Kidney (tissue), 14 donors: ENCODE results near the gene COP1. TPM values are rescaled to one million over a fixed set of nuclear protein-coding genes. Genes with fewer than 3 reads are reported as not detected.

Experiments used
- DNase-seq, 5 donors: peaks; one replicate each; pipeline ENCODE4 v3.0.0-alpha.2; 2013 to 2020
- FAIRE-seq: peaks from 2 replicates; lab custom pipeline; 2012; peaks lifted over from hg19 to GRCh38; lab: Jason Lieb, UNC
- H3K27ac ChIP-seq, 2 donors: one replicate each; pipeline ENCODE4 v1.7.0; 2013; ENCODE audit warnings: low read depth in 2 of 2, low read length in 2 of 2, inconsistent platforms in 1 of 2
- H3K27me3 ChIP-seq: one replicate; pipeline ENCODE4 v1.7.1; 2013; ENCODE audit warnings: low read length, inconsistent platforms; ENCODE audit not compliant: control insufficient read depth, insufficient read depth
- H3K36me3 ChIP-seq, 3 donors: one replicate each; pipeline versions ENCODE4 v1.7.0 to v1.7.1; 2013; ENCODE audit warnings: low read length in 3 of 3, control low read depth in 1 of 3, inconsistent platforms in 1 of 3; ENCODE audit not compliant: insufficient read depth in 3 of 3, control insufficient read depth in 2 of 3
- H3K4me1 ChIP-seq, 3 donors: one replicate each; pipeline versions ENCODE4 v1.7.0 to v1.7.1; 2013; ENCODE audit warnings: low read length in 3 of 3, inconsistent platforms in 1 of 3, low read depth in 1 of 3; ENCODE audit not compliant: control insufficient read depth in 2 of 3, insufficient read depth in 2 of 3
- H3K4me3 ChIP-seq, 3 donors: one replicate each; pipeline versions ENCODE4 v1.7.0 to v1.8.1; 2013; ENCODE audit warnings: low read length in 3 of 3, control low read depth in 1 of 3, inconsistent platforms in 1 of 3
- H3K9ac ChIP-seq, 3 donors: one replicate each; pipeline versions ENCODE4 v1.7.0 to v1.7.1; 2013; ENCODE audit warnings: low read length in 3 of 3, control low read depth in 1 of 3, inconsistent platforms in 1 of 3
- H3K9me3 ChIP-seq, 3 donors: one replicate each; pipeline versions ENCODE4 v1.7.0 to v1.7.1; 2013; ENCODE audit warnings: low read length in 3 of 3, control low read depth in 1 of 3, inconsistent platforms in 1 of 3; ENCODE audit not compliant: control insufficient read depth in 2 of 3, insufficient read depth in 1 of 3
- CTCF ChIP-seq: IDR thresholded peaks from 3 replicates; pipeline ENCODE4 v1.5.1; 2012; ENCODE audit warnings: mild to moderate bottlenecking, moderate library complexity, borderline replicate concordance; ENCODE audit not compliant: insufficient read depth; ENCODE audit errors: extremely low read depth
- intact Hi-C: fragments of 100-400 bp; cut with DNase I; formaldehyde crosslinking; loops from one replicate; pipeline ENCODE4 v1.11.1; 2022
- polyA plus RNA-seq: library from polyadenylated mRNA; stranded (reverse); fragments of 350-450 nt; fragmentation: Illumina TruSeq; extraction: RNeasy Lipid Tissue Mini Kit (QIAGEN cat#74804); gene quantifications from one replicate; pipeline ENCODE4 v1.2.3, GENCODE V29; 2014; ENCODE audit warnings: low read depth, low replicate concordance; ENCODE audit not compliant: insufficient read depth
- total RNA-seq: library from RNA; stranded (reverse); fragmentation: NEBNext Ultra II Directional; extraction: Animal tissue kit (Norgen Biotek cat#: 25700); gene quantifications from one replicate; pipeline ENCODE4 v1.2.1, GENCODE V29; 2021
- donor health status: control.
- donor health status: control.
- donor health status: control.
- donor health status: control.
- donor health status: control.
- donor health status: DM: yes; HTN: yes; CAD: no.
- donor health status: Normal renal cell carcinoma (clear cell type).

Gene COP1
- total and polyA plus RNA-seq, 2 donors from 2014 or later, result 38.3 to 40.2 TPM

DNA sequence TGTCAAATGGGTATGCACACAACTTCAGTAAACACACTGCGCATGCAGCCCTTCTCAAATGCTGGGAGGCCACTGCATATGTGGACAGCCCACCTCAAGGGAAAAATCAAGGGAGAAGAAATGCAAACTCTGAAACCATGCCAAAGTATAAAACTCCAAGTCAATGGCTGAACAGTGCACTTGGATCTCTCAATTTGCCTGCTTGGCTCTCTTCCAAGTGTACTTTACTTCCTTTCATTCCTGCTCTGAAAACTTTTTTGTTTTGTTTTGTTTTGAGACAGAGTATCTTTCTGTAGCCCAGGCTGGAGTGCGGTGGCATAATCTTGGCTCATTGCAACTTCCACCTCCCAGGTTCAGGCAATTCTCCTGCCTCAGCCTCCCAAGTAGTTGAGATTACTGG is 18.8 kb upstream of the COP1 start:
- no peak for FAIRE-seq
- Histone ChIP-seq H3K27me3 (no peaks in the 10 kb centered on the region), H3K4me3 (no peak overlapping the region), H3K27ac (no peak overlapping the region), H3K9ac (no peak overlapping the region), H3K9me3 (no peaks in the 10 kb centered on the region), H3K36me3 (no peaks in the 10 kb centered on the region), H3K4me1 (no peaks in the 10 kb centered on the region)
- TF ChIP-seq CTCF, result no peak
- intact Hi-C loops, result no loop called here
- DNase-seq, result peak in 2 of 5 donors; percentile 17 to 23

DNA sequence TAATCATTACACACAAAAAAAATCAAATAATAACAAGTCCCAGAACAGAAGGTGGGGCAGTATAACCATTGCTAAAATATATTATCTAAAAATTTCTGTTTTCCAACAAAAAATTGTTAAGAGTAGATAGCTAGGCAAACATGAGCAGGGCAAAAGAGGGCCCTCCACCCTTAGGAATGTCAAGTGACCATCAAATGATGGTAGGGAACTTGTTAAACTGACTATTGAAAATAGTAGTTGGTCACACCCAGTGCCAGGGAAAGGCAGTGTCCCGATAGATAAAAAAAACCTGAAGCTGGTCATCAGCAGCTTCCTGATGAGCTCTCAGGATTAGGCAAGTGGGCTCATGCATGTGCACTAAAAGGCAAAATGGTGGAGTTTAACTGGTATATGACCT is 18.4 kb upstream of the COP1 start:
- H3K9me3 ChIP-seq, result no peaks in the 10 kb centered on the region
- intact Hi-C loops, result no loop called here
- TF ChIP-seq CTCF, result no peak
- no peaks in the 10 kb centered on the region for H3K36me3 ChIP-seq
- no peak overlapping the region for H3K27ac ChIP-seq
- H3K9ac ChIP-seq, result no peak overlapping the region
- H3K4me3 ChIP-seq, result no peak overlapping the region
- DNase-seq (no peak), FAIRE-seq (no peak)
- no peaks in the 10 kb centered on the region for H3K27me3 ChIP-seq
- H3K4me1 ChIP-seq, result no peaks in the 10 kb centered on the region

GRCh38 chr1:176222196-176222595 is 15.1 kb upstream of the COP1 start:
- Histone ChIP-seq H3K27ac (no peak overlapping the region), H3K4me1 (no peaks in the 10 kb centered on the region), H3K9me3 (no peaks in the 10 kb centered on the region), H3K9ac (no peak overlapping the region), H3K36me3 (no peaks in the 10 kb centered on the region), H3K27me3 (no peaks in the 10 kb centered on the region), H3K4me3 (no peak overlapping the region)
- TF ChIP-seq CTCF, result no peak
- DNase-seq (no peak), FAIRE-seq (no peak)
- intact Hi-C loops, result no loop called here

DNA sequence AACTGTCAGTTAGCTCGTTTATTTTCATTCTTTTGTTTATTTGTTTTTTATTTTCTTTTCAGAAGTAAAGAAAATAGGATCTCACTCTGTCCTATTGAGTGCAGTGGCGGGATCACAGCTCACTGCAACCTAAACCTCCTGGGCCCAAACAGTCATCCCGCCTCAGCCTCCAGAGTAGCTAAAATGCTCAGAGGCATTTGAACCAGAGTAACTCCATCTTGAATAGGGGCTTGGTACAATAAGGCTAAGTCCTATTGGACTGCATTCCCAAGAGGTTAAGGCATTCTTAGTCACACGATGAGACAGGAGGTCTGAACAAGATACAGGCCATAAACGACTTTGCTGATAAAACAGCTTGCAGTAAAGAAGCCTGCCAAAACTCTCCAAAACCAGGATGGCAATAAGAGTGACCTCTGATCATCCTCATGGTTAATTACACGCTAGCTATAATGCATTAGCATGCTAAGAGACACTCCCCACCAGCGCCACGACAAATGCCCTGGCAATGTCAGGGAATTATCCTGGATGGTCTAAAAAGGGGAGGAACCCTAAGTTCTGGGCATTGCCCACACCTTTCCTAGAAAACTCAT is 13.1 kb upstream of the COP1 start:
- no peak overlapping the region for H3K9ac ChIP-seq
- H3K36me3 ChIP-seq, result no peaks in the 10 kb centered on the region
- no peak overlapping the region for H3K4me3 ChIP-seq
- DNase-seq (no peak), FAIRE-seq (no peak)
- no peak for TF ChIP-seq CTCF
- no peaks in the 10 kb centered on the region for H3K9me3 ChIP-seq
- H3K27ac ChIP-seq, result no peak overlapping the region
- H3K4me1 ChIP-seq, result no peaks in the 10 kb centered on the region
- H3K27me3 ChIP-seq, result no peaks in the 10 kb centered on the region
- intact Hi-C loops, result no loop called here
